A673 (cell line): Measurements from ENCODE around the gene NOL8.

Source experiments
- EZH2 ChIP-seq: fragments of 200-600 bp; sonication (generic); IDR thresholded peaks from 2 replicates; pipeline ENCODE4 v1.6.1; 2017; ENCODE audit warnings: borderline replicate concordance, low read depth, mild to moderate bottlenecking, mixed read lengths, antibody characterized with exemption, low read length; ENCODE audit not compliant: poor library complexity, severe bottlenecking
- TF ChIP-seq, protein P1 (sequence below): fragments of 300-800, 200-600 bp; sonication (generic); conservative IDR thresholded peaks from 2 replicates; pipeline ENCODE4 v1.5.1; 2017; ENCODE audit warnings: low read depth, mild to moderate bottlenecking, antibody characterized with exemption, low read length, moderate library complexity, mixed read lengths

DNA sequence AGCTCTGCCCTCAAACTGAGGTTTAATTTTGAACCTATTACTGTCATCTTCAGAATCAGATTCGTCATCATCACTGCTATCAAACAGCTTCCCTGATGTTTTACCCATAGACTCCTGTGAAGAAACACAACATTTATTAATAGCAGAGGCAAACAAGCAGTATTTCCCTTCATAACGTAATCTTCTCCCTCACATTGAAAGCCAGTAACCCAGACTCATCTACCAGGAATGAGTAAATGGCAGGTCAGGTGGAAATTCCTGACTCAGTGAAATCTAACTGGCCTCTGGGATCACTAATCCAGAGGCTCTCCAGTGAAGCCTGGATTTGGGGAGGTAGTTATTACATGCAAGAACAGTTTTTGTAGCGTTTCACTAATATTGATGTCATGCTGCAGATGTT is 14.6 kb downstream of the NOL8 start:
- TF ChIP-seq, protein P1, sequence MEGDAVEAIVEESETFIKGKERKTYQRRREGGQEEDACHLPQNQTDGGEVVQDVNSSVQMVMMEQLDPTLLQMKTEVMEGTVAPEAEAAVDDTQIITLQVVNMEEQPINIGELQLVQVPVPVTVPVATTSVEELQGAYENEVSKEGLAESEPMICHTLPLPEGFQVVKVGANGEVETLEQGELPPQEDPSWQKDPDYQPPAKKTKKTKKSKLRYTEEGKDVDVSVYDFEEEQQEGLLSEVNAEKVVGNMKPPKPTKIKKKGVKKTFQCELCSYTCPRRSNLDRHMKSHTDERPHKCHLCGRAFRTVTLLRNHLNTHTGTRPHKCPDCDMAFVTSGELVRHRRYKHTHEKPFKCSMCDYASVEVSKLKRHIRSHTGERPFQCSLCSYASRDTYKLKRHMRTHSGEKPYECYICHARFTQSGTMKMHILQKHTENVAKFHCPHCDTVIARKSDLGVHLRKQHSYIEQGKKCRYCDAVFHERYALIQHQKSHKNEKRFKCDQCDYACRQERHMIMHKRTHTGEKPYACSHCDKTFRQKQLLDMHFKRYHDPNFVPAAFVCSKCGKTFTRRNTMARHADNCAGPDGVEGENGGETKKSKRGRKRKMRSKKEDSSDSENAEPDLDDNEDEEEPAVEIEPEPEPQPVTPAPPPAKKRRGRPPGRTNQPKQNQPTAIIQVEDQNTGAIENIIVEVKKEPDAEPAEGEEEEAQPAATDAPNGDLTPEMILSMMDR: no peak
- TF ChIP-seq EZH2: no peak
